Parathyroid adenoma (tissue), 2 donors: ENCODE data around the gene ASAH2B.

ENCODE experiments used
- H2AFZ ChIP-seq: fragments of 300-600 bp; sonication (generic); one replicate; pipeline ENCODE4 v1.7.0; 2017; ENCODE audit warnings: antibody characterized with exemption, mild to moderate bottlenecking
- H3K27ac ChIP-seq: fragments of 300-600 bp; sonication (generic); one replicate; pipeline ENCODE4 v1.7.0; 2017
- H3K27me3 ChIP-seq: fragments of 300-600 bp; sonication (generic); one replicate; pipeline ENCODE4 v1.7.0; 2017; ENCODE audit warnings: low read length; ENCODE audit not compliant: control insufficient read depth, insufficient read depth
- H3K36me3 ChIP-seq: fragments of 300-600 bp; sonication (generic); one replicate; pipeline ENCODE4 v1.7.0; 2017; ENCODE audit warnings: low read length; ENCODE audit not compliant: control insufficient read depth, insufficient read depth
- H3K4me1 ChIP-seq: fragments of 300-600 bp; sonication (generic); one replicate; pipeline ENCODE4 v1.7.0; 2017; ENCODE audit warnings: control low read depth
- H3K4me2 ChIP-seq: fragments of 300-600 bp; sonication (generic); one replicate; pipeline ENCODE4 v1.7.0; 2017; ENCODE audit warnings: low read length
- H3K4me3 ChIP-seq: fragments of 300-600 bp; sonication (generic); one replicate; pipeline ENCODE4 v1.7.0; 2017; ENCODE audit warnings: low read depth, low read length
- H3K79me2 ChIP-seq: fragments of 300-600 bp; sonication (generic); one replicate; pipeline ENCODE4 v1.7.0; 2017; ENCODE audit warnings: control low read depth
- H3K9ac ChIP-seq: fragments of 300-600 bp; sonication (generic); one replicate; pipeline ENCODE4 v1.7.0; 2017; ENCODE audit warnings: mild to moderate bottlenecking
- H3K9me3 ChIP-seq: fragments of 300-600 bp; sonication (generic); one replicate; pipeline ENCODE4 v1.7.0; 2017; ENCODE audit warnings: low read length; ENCODE audit not compliant: control insufficient read depth
- TF ChIP-seq, protein P1 (sequence below): fragments of 300-600 bp; sonication (generic); IDR thresholded peaks from one replicate; pipeline ENCODE4 v1.7.0; 2017; ENCODE audit warnings: antibody characterized with exemption, mild to moderate bottlenecking
- donor health status: primary hyperparathyroidism.

ASAH2B gene

DNA sequence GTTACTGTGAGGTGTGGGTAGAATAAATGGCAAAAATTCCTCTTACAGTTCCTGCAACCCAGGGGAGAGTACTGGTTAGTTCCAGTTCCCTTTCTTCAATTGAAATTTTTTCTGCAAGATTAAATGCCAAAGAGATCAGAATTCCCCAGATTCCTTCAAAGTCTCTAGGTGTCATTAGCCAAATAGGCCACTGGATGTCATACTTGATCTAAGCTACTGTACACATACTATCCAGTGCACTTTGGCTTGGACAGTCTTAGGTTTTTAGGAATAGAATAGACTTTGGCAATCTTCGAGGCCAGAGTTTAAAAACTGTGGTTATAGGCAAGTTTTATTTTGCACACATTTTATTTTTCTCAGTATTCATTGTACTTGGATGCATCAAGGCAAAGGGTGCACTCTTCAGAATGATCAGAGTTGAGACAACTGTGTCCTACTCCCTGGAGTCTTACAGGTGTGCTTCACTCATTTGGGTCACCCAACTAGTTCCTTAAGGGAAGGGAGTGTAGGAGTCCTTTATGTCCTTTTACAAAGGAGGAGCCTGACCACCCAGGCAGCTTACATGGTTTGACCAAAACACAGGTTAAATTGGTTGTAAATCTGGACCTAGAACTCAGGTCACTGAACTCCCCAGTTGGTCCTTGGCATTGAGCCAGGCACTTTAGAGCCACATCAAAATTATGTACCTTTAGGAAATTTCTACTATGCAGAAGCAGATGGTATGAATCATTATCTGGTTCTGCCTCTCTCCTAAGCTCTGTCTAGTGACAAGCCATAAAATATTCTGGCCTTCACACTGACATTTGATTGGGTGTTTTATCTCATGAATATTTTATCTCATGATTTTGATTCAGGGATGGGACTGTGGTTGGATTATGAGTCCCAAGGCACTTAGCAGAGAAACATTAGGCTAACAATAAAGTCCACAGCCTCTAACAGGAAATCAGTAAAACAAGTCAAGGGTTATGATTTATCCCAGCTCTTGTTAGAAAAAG lies 49.5 kb downstream of the ASAH2B start:
- TF ChIP-seq, protein P1, sequence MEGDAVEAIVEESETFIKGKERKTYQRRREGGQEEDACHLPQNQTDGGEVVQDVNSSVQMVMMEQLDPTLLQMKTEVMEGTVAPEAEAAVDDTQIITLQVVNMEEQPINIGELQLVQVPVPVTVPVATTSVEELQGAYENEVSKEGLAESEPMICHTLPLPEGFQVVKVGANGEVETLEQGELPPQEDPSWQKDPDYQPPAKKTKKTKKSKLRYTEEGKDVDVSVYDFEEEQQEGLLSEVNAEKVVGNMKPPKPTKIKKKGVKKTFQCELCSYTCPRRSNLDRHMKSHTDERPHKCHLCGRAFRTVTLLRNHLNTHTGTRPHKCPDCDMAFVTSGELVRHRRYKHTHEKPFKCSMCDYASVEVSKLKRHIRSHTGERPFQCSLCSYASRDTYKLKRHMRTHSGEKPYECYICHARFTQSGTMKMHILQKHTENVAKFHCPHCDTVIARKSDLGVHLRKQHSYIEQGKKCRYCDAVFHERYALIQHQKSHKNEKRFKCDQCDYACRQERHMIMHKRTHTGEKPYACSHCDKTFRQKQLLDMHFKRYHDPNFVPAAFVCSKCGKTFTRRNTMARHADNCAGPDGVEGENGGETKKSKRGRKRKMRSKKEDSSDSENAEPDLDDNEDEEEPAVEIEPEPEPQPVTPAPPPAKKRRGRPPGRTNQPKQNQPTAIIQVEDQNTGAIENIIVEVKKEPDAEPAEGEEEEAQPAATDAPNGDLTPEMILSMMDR, result peak; percentile 41
- H3K9ac ChIP-seq, result no peak overlapping the region
- H3K4me1 ChIP-seq, result no peaks in the 10 kb centered on the region
- no peak overlapping the region for H3K4me3 ChIP-seq
- H3K27me3 ChIP-seq, result no peaks in the 10 kb centered on the region
- no peaks in the 10 kb centered on the region for H3K36me3 ChIP-seq
- H3K79me2 ChIP-seq, result no peaks in the 10 kb centered on the region
- H3K27ac ChIP-seq, result no peak overlapping the region
- H2AFZ ChIP-seq, result no peak overlapping the region
- no peak overlapping the region for H3K4me2 ChIP-seq
- H3K9me3 ChIP-seq, result no peaks in the 10 kb centered on the region

DNA sequence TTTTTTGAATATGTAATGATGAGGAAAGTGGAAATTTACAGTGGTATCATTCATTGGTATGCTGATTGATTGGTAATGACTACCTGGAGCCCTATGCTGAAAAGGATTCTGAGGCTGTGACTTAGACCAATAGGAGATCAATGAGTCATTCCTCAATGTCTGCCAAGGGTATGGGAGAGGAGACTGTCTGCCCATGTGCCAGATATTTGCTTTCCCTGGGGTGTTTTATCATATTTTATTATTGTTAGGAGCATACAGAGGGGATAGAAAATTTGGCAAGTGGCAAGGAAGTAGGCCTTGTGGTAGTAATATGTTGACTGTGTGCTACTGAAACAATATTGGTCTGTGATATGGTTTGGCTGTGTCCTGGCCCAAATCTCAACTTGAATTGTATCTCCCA lies 54.8 kb downstream of the ASAH2B start:
- no peaks in the 10 kb centered on the region for H3K27me3 ChIP-seq
- TF ChIP-seq, protein P1, result no peak

DNA sequence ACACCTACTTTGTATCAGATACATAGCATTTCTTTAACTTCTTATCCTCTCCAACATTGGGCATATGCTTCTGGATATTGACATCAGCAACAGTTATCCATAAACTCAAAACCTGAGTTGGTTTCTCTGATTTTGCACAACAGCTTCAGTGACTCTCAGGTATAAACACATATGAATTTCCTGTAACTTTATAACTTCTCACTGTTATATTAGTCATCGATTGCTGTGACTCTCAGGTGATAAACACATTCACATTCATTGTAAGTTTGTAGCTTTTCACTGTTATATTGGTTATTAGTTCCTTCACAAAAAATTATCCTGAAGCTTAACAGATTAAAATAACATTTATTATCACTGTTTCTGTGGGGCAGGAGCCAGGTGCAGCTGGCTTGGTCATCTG lies 57.0 kb downstream of the ASAH2B start:
- H2AFZ ChIP-seq, result no peak overlapping the region
- H3K79me2 ChIP-seq, result no peaks in the 10 kb centered on the region
- no peak overlapping the region for H3K27ac ChIP-seq
- no peaks in the 10 kb centered on the region for H3K4me1 ChIP-seq
- no peak overlapping the region for H3K4me2 ChIP-seq
- no peaks in the 10 kb centered on the region for H3K9me3 ChIP-seq
- TF ChIP-seq, protein P1, result no peak
- H3K27me3 ChIP-seq, result no peaks in the 10 kb centered on the region
- H3K36me3 ChIP-seq, result no peaks in the 10 kb centered on the region
- no peak overlapping the region for H3K9ac ChIP-seq
- no peak overlapping the region for H3K4me3 ChIP-seq

More for the DNA sequence above, 54.8 kb downstream of the ASAH2B start:
- Histone ChIP-seq H3K36me3 (no peaks in the 10 kb centered on the region), H3K4me2 (no peak overlapping the region), H3K9me3 (no peaks in the 10 kb centered on the region), H2AFZ (no peak overlapping the region), H3K27ac (no peak overlapping the region), H3K4me1 (no peaks in the 10 kb centered on the region), H3K9ac (no peak overlapping the region), H3K79me2 (no peaks in the 10 kb centered on the region), H3K4me3 (no peak overlapping the region)

DNA sequence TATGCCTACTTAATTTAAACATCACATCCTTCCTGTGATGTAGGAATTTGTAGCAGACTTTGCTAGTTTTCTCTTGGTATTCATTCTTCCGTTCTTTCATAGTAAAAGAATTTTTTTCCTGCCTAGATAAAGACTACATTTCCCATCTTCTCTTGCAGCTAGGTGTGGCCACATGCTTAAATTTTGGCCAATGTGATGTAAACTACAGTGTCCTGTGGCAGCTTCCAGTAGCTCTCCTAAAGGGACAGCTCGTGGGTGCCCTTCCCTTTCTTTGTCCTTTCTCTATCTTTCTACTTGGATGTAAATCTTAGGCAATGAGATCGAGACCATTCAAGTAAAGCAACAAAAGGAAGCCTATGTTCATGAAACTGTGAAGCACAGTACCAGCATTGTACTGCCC lies 58.6 kb downstream of the ASAH2B start:
- Histone ChIP-seq H2AFZ (no peak overlapping the region), H3K4me3 (no peak overlapping the region), H3K9me3 (no peaks in the 10 kb centered on the region), H3K4me1 (no peaks in the 10 kb centered on the region), H3K4me2 (no peak overlapping the region), H3K9ac (no peak overlapping the region), H3K27me3 (no peaks in the 10 kb centered on the region), H3K79me2 (no peaks in the 10 kb centered on the region), H3K36me3 (no peaks in the 10 kb centered on the region), H3K27ac (no peak overlapping the region)
- TF ChIP-seq, protein P1, result no peak

DNA sequence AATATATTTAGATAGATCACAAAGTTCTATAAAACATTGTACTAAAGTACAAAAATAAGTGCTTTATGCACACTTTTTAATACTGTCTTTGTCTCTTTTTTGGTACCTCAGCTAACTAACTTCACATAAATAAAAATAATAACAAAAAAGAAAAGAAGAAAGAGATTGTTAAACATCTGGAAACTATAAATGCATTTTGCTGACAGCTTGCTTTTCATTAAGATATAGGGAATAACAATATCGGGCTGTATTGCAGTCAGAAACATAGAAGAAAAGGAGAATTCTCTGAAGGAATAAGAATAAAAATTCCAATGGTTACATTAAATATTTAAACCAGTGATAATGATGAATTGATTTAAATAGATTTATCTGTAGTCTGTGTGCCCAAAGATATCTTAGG lies 59.9 kb downstream of the ASAH2B start:
- no peaks in the 10 kb centered on the region for H3K79me2 ChIP-seq
- no peaks in the 10 kb centered on the region for H3K4me1 ChIP-seq
- H3K4me2 ChIP-seq, result no peak overlapping the region
- no peak overlapping the region for H3K9ac ChIP-seq
- no peaks in the 10 kb centered on the region for H3K27me3 ChIP-seq
- TF ChIP-seq, protein P1, result no peak
- H2AFZ ChIP-seq, result no peak overlapping the region
- H3K9me3 ChIP-seq, result no peaks in the 10 kb centered on the region
- H3K4me3 ChIP-seq, result no peak overlapping the region
- H3K27ac ChIP-seq, result no peak overlapping the region
- H3K36me3 ChIP-seq, result no peaks in the 10 kb centered on the region
